Skeletal muscle cell (primary cell): Measurements from ENCODE around the gene NSUN3.

ENCODE experiments used
- DNase-seq: peaks from one replicate; pipeline ENCODE4 v3.0.0-alpha.2; 2010; ENCODE audit warnings: low read depth
- H3K4me3 ChIP-seq: 2 replicates; pipeline ENCODE4 v1.5.1; 2011; ENCODE audit warnings: low read depth, mild to moderate bottlenecking, control low read depth, low read length, moderate library complexity

Gene NSUN3

DNA sequence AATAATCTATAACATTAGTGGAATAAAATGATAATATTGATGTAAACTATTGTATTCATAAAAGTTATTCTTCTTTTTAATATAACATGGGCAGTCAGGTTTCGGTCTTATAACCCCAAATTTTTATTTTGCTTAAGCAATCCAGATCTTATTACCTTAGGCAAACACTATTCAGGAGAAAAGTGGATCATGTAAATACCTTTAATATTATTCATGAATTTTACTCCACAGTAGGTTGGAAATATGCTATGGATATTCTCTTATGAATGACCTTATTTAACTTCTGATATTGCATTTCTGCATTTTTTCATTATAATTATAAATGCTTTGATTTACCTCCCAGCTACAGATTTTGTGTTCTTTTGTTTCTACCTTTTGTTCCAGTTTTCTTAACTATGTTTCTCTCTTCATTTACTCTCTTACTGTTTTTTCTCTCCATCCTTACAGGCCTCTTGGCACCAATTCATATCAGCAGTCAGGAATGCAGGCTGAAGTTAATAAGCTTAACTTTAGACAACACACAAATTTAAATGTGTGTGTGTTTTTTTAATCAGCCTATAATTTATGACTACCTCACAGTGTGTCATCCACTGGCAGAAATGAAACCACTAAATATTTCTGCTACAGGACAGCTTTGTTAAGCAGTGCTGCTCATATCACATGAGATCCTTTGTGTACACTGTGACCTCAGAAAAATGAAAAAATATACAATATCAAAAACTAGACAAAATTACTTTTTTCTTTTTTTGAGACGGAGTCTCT lies 111.0 kb downstream of the NSUN3 start:
- DNase-seq = no peak

DNA sequence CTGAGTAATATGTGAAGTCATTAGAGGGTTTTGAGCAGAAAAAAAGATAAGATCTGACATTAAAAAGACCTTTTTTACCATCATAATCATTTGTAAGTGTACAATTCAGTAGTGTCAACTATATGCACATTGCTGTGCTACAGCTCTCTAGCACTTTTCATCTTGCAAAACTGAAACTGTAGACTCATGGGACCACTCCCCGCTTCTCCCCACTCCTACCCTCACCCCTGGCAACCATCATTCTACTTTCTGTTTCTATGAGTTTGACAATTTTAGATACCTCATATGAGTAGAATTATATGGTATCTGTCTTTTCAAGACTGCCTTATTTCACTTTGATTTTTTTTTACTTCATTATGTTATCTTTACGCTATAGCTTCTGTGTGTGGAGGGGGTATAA lies 112.8 kb downstream of the NSUN3 start:
- H3K4me3 ChIP-seq = no peak overlapping the region
- DNase-seq = no peak

More for the DNA sequence above, 111.0 kb downstream of the NSUN3 start:
- no peak overlapping the region for H3K4me3 ChIP-seq

DNA sequence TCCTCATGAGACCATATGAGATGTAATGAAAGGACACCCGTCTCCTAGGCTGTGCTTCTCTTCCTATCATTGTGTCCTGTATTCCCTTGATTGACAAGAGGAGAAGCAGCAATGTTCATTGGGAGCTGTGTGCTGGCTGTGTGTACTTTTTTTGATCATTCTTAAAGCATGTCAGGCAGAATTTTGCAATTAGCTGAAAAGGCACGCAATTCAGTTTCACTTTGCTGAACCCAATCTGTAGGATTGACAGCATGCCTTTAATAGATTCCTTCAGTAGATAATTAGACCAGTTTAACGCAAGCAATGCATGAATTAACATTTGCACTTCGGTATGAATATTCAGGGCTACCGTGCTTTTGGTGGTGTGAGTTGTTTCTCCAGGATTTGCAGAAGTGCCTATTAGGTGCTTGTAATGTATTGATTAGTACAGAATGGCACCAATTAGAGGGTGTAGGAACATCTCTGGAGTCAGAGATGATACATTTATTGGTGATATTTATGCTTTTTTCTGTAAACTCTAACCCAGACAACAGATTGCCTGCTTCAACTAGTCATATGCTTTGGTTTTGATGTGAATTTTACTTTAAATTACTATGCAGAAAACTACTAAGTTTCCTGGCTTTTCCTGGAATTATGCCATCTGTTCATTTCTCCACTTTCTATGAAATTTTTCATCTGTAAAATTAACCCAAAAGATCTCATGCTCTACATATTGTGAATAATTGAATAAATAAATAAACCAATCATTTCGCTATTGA lies 114.3 kb downstream of the NSUN3 start:
- no peak for DNase-seq
- no peak overlapping the region for H3K4me3 ChIP-seq
